Tibial nerve (tissue), 4 donors: ENCODE data around the gene ANKRD22.

Experiments
- CTCF ChIP-seq, 5 experiments: fragments of 200-600 bp in 3 of 5; fragments of 450-650 bp in 2 of 5; sonication (generic) in 3 of 5; IDR thresholded peaks; one replicate each; pipeline ENCODE4 v1.5.1; 2016 to 2019; ENCODE audit warnings: antibody characterized with exemption in 5 of 5, mild to moderate bottlenecking in 3 of 5, moderate library complexity in 2 of 5
- EP300 ChIP-seq, 2 donors: sonication (generic); formaldehyde crosslinking; IDR thresholded peaks; one replicate each; pipeline ENCODE4 v1.6.1; 2017; ENCODE audit warnings: antibody characterized with exemption in 2 of 2, mild to moderate bottlenecking in 1 of 2
- POLR2A ChIP-seq, 2 donors: fragments of 450-650 bp; IDR thresholded peaks; one replicate each; pipeline ENCODE4 v1.6.1; 2017; ENCODE audit warnings: antibody characterized with exemption in 2 of 2, mild to moderate bottlenecking in 2 of 2, moderate library complexity in 2 of 2

GRCh38 chr10:88848499-88848898, 3.1 kb downstream of the ANKRD22 start:
- TF ChIP-seq EP300 (IDR thresholded peaks at IDR 0.05) (peak in 1 of 2 donors; percentile 6), POLR2A (IDR thresholded peaks at IDR 0.05) (no peak), CTCF (IDR thresholded peaks at IDR 0.05) (no peak)
